Esophagus muscularis mucosa (tissue), 4 donors: ENCODE data around the gene ANKS1B. TPM values are rescaled to one million over a fixed set of nuclear protein-coding genes. Genes with fewer than 3 reads are reported as not detected.

ENCODE experiments used
- DNase-seq: peaks from one replicate; pipeline ENCODE4 v3.0.0-alpha.2; 2017; ENCODE audit errors: extremely low spot score
- H3K27ac ChIP-seq, 4 donors: fragments of 200-600 bp; sonication (generic); replicated peaks in 1 of 4; 1 replicate in 3 of 4; 2 replicates in 1 of 4; pipeline ENCODE4 v1.5.1; 2016 to 2019; ENCODE audit warnings: mild to moderate bottlenecking in 1 of 4
- H3K27me3 ChIP-seq, 4 donors: fragments of 200-600 bp; sonication (generic); one replicate each; pipeline versions ENCODE4 v1.5.1 to v1.6.0; 2016 to 2019
- H3K36me3 ChIP-seq, 4 donors: fragments of 200-600 bp; sonication (generic); one replicate each; pipeline ENCODE4 v1.5.1; 2016 to 2019
- H3K4me1 ChIP-seq, 4 donors: fragments of 200-600 bp; sonication (generic); one replicate each; pipeline ENCODE4 v1.5.1; 2016 to 2019
- H3K4me3 ChIP-seq, 4 donors: fragments of 200-600 bp; sonication (generic); 1 replicate in 2 of 4; 2 replicates in 2 of 4; pipeline ENCODE4 v1.5.1; 2016 to 2019; ENCODE audit warnings: mild to moderate bottlenecking in 4 of 4, moderate library complexity in 1 of 4
- H3K9me3 ChIP-seq, 4 donors: fragments of 200-600 bp; sonication (generic); 1 replicate in 3 of 4; 2 replicates in 1 of 4; pipeline ENCODE4 v1.5.1; 2016 to 2019
- CTCF ChIP-seq, 3 experiments: fragments of 200-600 bp in 2 of 3; fragments of 450-650 bp in 1 of 3; sonication (generic) in 2 of 3; IDR thresholded peaks; one replicate each; pipeline ENCODE4 v1.5.1; 2017 to 2019; ENCODE audit warnings: antibody characterized with exemption in 3 of 3, mild to moderate bottlenecking in 2 of 3, moderate library complexity in 1 of 3
- EP300 ChIP-seq: sonication (generic); formaldehyde crosslinking; IDR thresholded peaks from one replicate; pipeline ENCODE4 v1.6.1; 2017; ENCODE audit warnings: antibody characterized with exemption
- POLR2A ChIP-seq: fragments of 450-650 bp; IDR thresholded peaks from one replicate; pipeline ENCODE4 v1.6.1; 2017; ENCODE audit warnings: antibody characterized with exemption, moderate library complexity, mild to moderate bottlenecking, low read depth
- POLR2AphosphoS5 ChIP-seq, 2 donors: sonication (generic); formaldehyde crosslinking; IDR thresholded peaks; one replicate each; pipeline ENCODE4 v1.6.1; 2017; ENCODE audit warnings: antibody characterized with exemption in 2 of 2
- WGBS: methylation state at CpG from one replicate; pipeline ENCODE4 v1.1.5; 2018; 5-methylcytosine and 5-hydroxymethylcytosine counted together
- intact Hi-C: fragments of 100-400 bp; cut with DNase I; formaldehyde crosslinking; loops from one replicate; pipeline ENCODE4 v1.15.1; 2023
- total RNA-seq, 4 donors: library from RNA; depleted of rRNA; stranded (reverse); fragments of >200 nt; gene quantifications; one replicate each; pipeline versions ENCODE4 v1.1.0 to v1.2.1, GENCODE V29; 2016

ANKS1B gene
- total RNA-seq, 4 donors from 2014 or later, result 20.4 to 28.7 (median 21.6) TPM

DNA sequence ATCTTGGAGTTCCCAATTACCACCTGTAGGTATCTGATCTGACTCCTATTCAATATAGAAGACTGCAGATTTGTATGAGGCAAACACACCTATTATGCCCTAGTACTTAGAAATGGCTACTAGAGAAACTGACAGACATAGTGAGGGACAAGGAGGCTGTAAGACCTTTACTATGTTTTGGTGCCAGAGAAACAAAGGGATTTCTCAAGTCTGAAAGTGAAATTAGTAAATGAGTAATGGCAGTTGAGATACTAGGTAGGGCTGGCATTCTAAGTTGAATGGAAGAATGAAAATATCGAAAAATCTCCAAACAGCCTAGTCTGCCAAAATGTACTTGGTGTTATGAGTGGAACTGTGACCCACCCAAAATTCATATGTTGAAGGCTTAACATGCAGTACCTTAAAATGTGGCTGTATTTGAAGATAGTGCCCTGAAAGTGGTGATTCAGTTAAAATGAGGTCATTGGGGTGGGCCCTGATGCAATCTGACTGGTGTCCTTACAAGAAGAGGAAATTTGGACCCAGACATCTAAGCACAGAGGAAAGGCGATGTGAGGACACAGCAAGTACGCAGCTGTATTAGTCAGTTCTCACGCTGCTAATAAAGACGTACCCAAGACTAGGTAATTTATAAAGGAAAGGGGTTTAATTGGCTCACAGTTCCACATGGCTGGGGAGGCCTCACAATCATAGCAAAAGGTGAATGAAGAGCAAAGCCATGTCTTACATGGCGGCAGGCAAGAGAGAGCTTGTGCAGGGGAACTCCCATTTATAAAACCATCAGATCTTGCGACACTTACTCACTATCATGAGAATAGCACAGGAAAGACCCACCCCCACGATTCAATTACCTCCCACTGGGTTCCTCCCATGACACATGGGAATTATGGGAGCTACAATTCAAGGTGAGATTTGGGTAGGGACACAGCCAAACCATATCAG lies 1212.7 kb downstream of the ANKS1B start:
- WGBS, result 87% methylated on average over 8 of the region's 8 CpGs
- no peak overlapping the region for H3K4me3 ChIP-seq
- H3K36me3 ChIP-seq, result peaks cover 0 to 10% (median 0%) of the 10 kb centered on the region in 4 donors
- no peak for TF ChIP-seq POLR2AphosphoS5 (IDR thresholded peaks at IDR 0.05)
- no peak for TF ChIP-seq CTCF (IDR thresholded peaks at IDR 0.05)
- no peak for TF ChIP-seq POLR2A
- TF ChIP-seq EP300, result no peak
- no peaks in the 10 kb centered on the region for H3K9me3 ChIP-seq
- H3K27ac ChIP-seq, result no peak overlapping the region
- H3K4me1 ChIP-seq, result no peaks in the 10 kb centered on the region
- DNase-seq, result no peak
- intact Hi-C loops, result no loop called here
- H3K27me3 ChIP-seq, result no peaks in the 10 kb centered on the region

DNA sequence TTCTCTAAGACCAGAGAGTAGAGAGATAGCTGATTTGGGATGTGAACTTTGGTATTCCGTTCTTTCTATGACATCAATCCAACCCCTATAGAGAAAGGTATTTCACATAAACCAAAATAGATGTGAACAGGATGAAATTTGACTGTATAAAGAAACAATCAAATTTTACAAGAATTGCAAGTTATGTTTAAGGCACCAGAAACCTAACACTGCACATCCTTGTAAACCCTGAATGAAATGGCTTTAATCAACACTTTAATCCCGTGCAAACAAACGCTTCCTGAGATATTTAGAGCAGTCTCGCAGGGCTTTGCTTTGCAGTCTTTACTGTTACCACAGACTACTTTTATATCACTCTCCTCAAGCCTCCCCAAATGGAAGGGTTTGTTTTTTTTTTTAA lies 1214.5 kb downstream of the ANKS1B start:
- TF ChIP-seq POLR2A (no peak), POLR2AphosphoS5 (IDR thresholded peaks at IDR 0.05) (no peak), EP300 (no peak), CTCF (IDR thresholded peaks at IDR 0.05) (no peak)
- no peak overlapping the region for H3K4me3 ChIP-seq
- no peaks in the 10 kb centered on the region for H3K4me1 ChIP-seq
- H3K9me3 ChIP-seq, result no peaks in the 10 kb centered on the region
- H3K36me3 ChIP-seq, result peaks cover 0 to 10% (median 0%) of the 10 kb centered on the region in 4 donors
- 94% methylated on average over 4 of the region's 4 CpGs for WGBS
- H3K27me3 ChIP-seq, result no peaks in the 10 kb centered on the region
- intact Hi-C loops, result no loop called here
- H3K27ac ChIP-seq, result no peak overlapping the region
- no peak for DNase-seq

GRCh38 chr12:98769068-98769467 lies 1215.7 kb downstream of the ANKS1B start:
- TF ChIP-seq CTCF (IDR thresholded peaks at IDR 0.05) (no peak), EP300 (no peak), POLR2A (no peak), POLR2AphosphoS5 (IDR thresholded peaks at IDR 0.05) (no peak)
- no peak for DNase-seq
- H3K4me1 ChIP-seq, result no peaks in the 10 kb centered on the region

GRCh38 chr12:98767248-98767647 lies 1217.5 kb downstream of the ANKS1B start:
- Histone ChIP-seq H3K4me3 (no peak overlapping the region), H3K27ac (no peak overlapping the region), H3K27me3 (no peaks in the 10 kb centered on the region), H3K4me1 (no peaks in the 10 kb centered on the region), H3K9me3 (no peaks in the 10 kb centered on the region), H3K36me3 (peaks cover 0 to 2% (median 0%) of the 10 kb centered on the region in 4 donors)
- DNase-seq, result no peak
- intact Hi-C loops, result no loop called here
- 92% methylated on average over 9 of the region's 9 CpGs for WGBS
- TF ChIP-seq POLR2A, result no peak

More at GRCh38 chr12:98769068-98769467, 1215.7 kb downstream of the ANKS1B start:
- H3K4me3 ChIP-seq, result no peak overlapping the region
- H3K9me3 ChIP-seq, result no peaks in the 10 kb centered on the region
- no peak overlapping the region for H3K27ac ChIP-seq
- no peaks in the 10 kb centered on the region for H3K27me3 ChIP-seq
- H3K36me3 ChIP-seq, result peaks cover 0 to 10% (median 0%) of the 10 kb centered on the region in 4 donors
- intact Hi-C loops, result no loop called here

- no peak for TF ChIP-seq EP300
- no peak for TF ChIP-seq POLR2AphosphoS5 (IDR thresholded peaks at IDR 0.05)
- TF ChIP-seq CTCF (IDR thresholded peaks at IDR 0.05), result no peak
- TF ChIP-seq POLR2A, result no peak
- Histone ChIP-seq H3K27ac (no peak overlapping the region), H3K9me3 (no peaks in the 10 kb centered on the region), H3K27me3 (no peaks in the 10 kb centered on the region), H3K4me1 (no peaks in the 10 kb centered on the region), H3K36me3 (no peaks in the 10 kb centered on the region), H3K4me3 (no peak overlapping the region)
- WGBS, result 97% methylated on average over 4 of the region's 4 CpGs
- no peak for DNase-seq
- intact Hi-C loops, result no loop called here
Measured at GRCh38 chr12:98763656-98764055, 1221.1 kb downstream of the ANKS1B start.
